ENCODE results near the gene FBN2.

DNA sequence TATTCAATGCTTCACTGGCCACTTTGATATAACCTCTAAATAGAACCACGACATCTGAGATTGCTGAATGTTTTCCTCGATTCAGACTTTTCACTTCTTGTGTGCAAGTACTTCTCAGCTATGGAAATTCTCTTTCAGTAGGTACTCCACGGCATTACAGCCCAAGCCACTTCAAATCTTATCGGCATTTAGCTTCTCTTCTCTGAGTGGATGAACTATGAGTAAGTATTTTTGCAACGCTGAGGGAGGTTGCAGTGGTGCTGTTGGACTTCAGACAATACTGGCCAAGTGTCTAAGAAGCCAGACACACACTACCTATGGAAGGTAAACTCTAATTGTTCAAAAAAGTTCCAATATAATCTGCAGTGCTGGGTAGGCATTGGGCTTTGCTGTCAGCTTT, 60.1 kb downstream of the FBN2 start:
- TF ChIP-seq, protein P1, sequence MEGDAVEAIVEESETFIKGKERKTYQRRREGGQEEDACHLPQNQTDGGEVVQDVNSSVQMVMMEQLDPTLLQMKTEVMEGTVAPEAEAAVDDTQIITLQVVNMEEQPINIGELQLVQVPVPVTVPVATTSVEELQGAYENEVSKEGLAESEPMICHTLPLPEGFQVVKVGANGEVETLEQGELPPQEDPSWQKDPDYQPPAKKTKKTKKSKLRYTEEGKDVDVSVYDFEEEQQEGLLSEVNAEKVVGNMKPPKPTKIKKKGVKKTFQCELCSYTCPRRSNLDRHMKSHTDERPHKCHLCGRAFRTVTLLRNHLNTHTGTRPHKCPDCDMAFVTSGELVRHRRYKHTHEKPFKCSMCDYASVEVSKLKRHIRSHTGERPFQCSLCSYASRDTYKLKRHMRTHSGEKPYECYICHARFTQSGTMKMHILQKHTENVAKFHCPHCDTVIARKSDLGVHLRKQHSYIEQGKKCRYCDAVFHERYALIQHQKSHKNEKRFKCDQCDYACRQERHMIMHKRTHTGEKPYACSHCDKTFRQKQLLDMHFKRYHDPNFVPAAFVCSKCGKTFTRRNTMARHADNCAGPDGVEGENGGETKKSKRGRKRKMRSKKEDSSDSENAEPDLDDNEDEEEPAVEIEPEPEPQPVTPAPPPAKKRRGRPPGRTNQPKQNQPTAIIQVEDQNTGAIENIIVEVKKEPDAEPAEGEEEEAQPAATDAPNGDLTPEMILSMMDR (conservative IDR thresholded peaks at IDR 0.05; ENCODE audit: low read depth, low read length) = no peak
- no peak for TF ChIP-seq EZH2 (IDR thresholded peaks at IDR 0.05; ENCODE audit: borderline replicate concordance, low read depth, low read length, poor library complexity, severe bottlenecking)

Measured in A673 (cell line).